Stimulated activated CD8-positive, alpha-beta memory T cell treated with anti-CD3 and anti-CD28 coated beads, Interleukin-7, amount 100 ng/mL, for 24 hours (primary cell): ENCODE results near the gene TM2D1.
"Not testable (repeated sequence)": the region's sequence is repeated elsewhere in the genome, so short reads cannot be mapped to it uniquely, and the experiment has no call there.

Source experiments
- DNase-seq: peaks from one replicate; pipeline ENCODE4 v3.0.0-alpha.2; 2020; ENCODE audit warnings: low read depth

TM2D1 gene

GRCh38 chr1:61718996-61719663 is 5.8 kb downstream of the TM2D1 start:
- DNase-seq = not testable (repeated sequence)

- no peak for DNase-seq
Observed at GRCh38 chr1:61711969-61712368, 13.0 kb downstream of the TM2D1 start.

GRCh38 chr1:61711257-61711656 is 13.7 kb downstream of the TM2D1 start:
- DNase-seq = not testable (repeated sequence)

GRCh38 chr1:61709908-61710289 is 15.0 kb downstream of the TM2D1 start:
- DNase-seq = no peak

GRCh38 chr1:61708953-61709907 is 15.7 kb downstream of the TM2D1 start:
- no peak for DNase-seq

GRCh38 chr1:61699911-61700851 is 24.8 kb downstream of the TM2D1 start:
- DNase-seq = no peak

- no peak for DNase-seq
Observed at GRCh38 chr1:61692155-61692800, 32.7 kb downstream of the TM2D1 start.

- no peak for DNase-seq
Observed at GRCh38 chr1:61687901-61688300, 37.0 kb downstream of the TM2D1 start.

GRCh38 chr1:61682891-61683290 is 42.0 kb downstream of the TM2D1 start:
- DNase-seq = no peak

- DNase-seq = no peak
Observed at GRCh38 chr1:61680500-61680899, 44.4 kb downstream of the TM2D1 start.

- not testable (repeated sequence) for DNase-seq
Observed at GRCh38 chr1:61676881-61677280, 48.1 kb downstream of the TM2D1 start.

GRCh38 chr1:61674221-61674620 is 50.7 kb downstream of the TM2D1 start:
- DNase-seq = no peak

- no peak for DNase-seq
Observed at GRCh38 chr1:61672376-61672775, 52.6 kb downstream of the TM2D1 start.

- DNase-seq = no peak
Observed at GRCh38 chr1:61670445-61670844, 54.5 kb downstream of the TM2D1 start.

- no peak for DNase-seq
Observed at GRCh38 chr1:61670016-61670415, 54.9 kb downstream of the TM2D1 start.

- no peak for DNase-seq
Observed at GRCh38 chr1:61659061-61659460, 65.9 kb downstream of the TM2D1 start.

- no peak for DNase-seq
Observed at GRCh38 chr1:61655453-61655852, 69.5 kb downstream of the TM2D1 start.

GRCh38 chr1:61654067-61654466 is 70.9 kb downstream of the TM2D1 start:
- DNase-seq = no peak

- no peak for DNase-seq
Observed at GRCh38 chr1:61648983-61649742, 75.8 kb downstream of the TM2D1 start.

- DNase-seq = no peak
Observed at GRCh38 chr1:61647142-61647541, 77.8 kb downstream of the TM2D1 start.

GRCh38 chr1:61645476-61645875 is 79.5 kb downstream of the TM2D1 start:
- no peak for DNase-seq
